SK-N-SH treated with all-trans-retinoic acid at 6 μM for 48 hours (cell line): ENCODE data around the gene ARHGAP1.

Experiments used
- ATAC-seq: fragments of 200-7000 bp; cut with Tn5 transposase; 3 replicates; pipeline ENCODE4 v1.9.1; 2020; ENCODE audit warnings: mild to moderate bottlenecking, moderate library complexity
- ARNTL ChIP-seq: fragments of 450-650 bp; formaldehyde crosslinking; IDR thresholded peaks from 2 replicates; pipeline ENCODE4 v1.5.0; 2020; ENCODE audit warnings: low read depth, mild to moderate bottlenecking, moderate library complexity, borderline replicate concordance
- BACH2 ChIP-seq: fragments of 250-450 bp; sonication (Bioruptor Pico); IDR thresholded peaks from 2 replicates; pipeline ENCODE4 v1.9.0; 2021; ENCODE audit warnings: mild to moderate bottlenecking, borderline replicate concordance
- CSDC2 ChIP-seq: fragments of 250-450 bp; sonication (Bioruptor Pico); IDR thresholded peaks from 2 replicates; pipeline ENCODE4 v1.5.0; 2020; ENCODE audit warnings: mild to moderate bottlenecking, moderate library complexity
- GLIS3 ChIP-seq: fragments of 250-450 bp; sonication (Bioruptor Pico); IDR thresholded peaks from 2 replicates; pipeline ENCODE4 v1.5.0; 2020; ENCODE audit warnings: mild to moderate bottlenecking, moderate library complexity
- ISL1 ChIP-seq: fragments of 250-450 bp; sonication (Bioruptor Pico); IDR thresholded peaks from 2 replicates; pipeline ENCODE4 v2.1.2; 2022; ENCODE audit warnings: mild to moderate bottlenecking, moderate library complexity
- OSR1 ChIP-seq: fragments of 250-450 bp; sonication (Bioruptor Pico); IDR thresholded peaks from 2 replicates; pipeline ENCODE4 v1.8.0; 2022; ENCODE audit warnings: moderate library complexity, mild to moderate bottlenecking, inconsistent platforms
- PPARA ChIP-seq: fragments of 250-450 bp; sonication (Bioruptor Pico); IDR thresholded peaks from 2 replicates; pipeline ENCODE4 v1.5.0; 2020; ENCODE audit warnings: mild to moderate bottlenecking, borderline replicate concordance
- RARB ChIP-seq: fragments of 250-450 bp; sonication (Bioruptor Pico); IDR thresholded peaks from 2 replicates; pipeline ENCODE4 v1.8.0; 2021; ENCODE audit warnings: mild to moderate bottlenecking, moderate library complexity
- SNAI2 ChIP-seq: fragments of 250-450 bp; sonication (Bioruptor Pico); IDR thresholded peaks from 2 replicates; pipeline ENCODE4 v1.5.0; 2020; ENCODE audit warnings: mild to moderate bottlenecking, moderate library complexity
- TCF4 ChIP-seq: fragments of 250-450 bp; sonication (Bioruptor Pico); IDR thresholded peaks from 2 replicates; pipeline ENCODE4 v1.8.0; 2021; ENCODE audit warnings: mild to moderate bottlenecking, moderate library complexity, borderline replicate concordance
- TOX ChIP-seq: fragments of 250-450 bp; sonication (Bioruptor Pico); IDR thresholded peaks from 2 replicates; pipeline ENCODE4 v1.8.0; 2021; ENCODE audit warnings: mild to moderate bottlenecking, moderate library complexity, borderline replicate concordance
- ZC3H10 ChIP-seq: fragments of 250-450 bp; sonication (Bioruptor Pico); IDR thresholded peaks from 2 replicates; pipeline ENCODE4 v1.5.1; 2021; ENCODE audit warnings: mild to moderate bottlenecking, moderate library complexity
- ZFP3 ChIP-seq: fragments of 250-450 bp; sonication (Bioruptor Pico); IDR thresholded peaks from 2 replicates; pipeline ENCODE4 v1.5.0; 2020; ENCODE audit warnings: mild to moderate bottlenecking, moderate library complexity
- ZFP30 ChIP-seq: fragments of 450-650 bp; formaldehyde crosslinking; IDR thresholded peaks from 2 replicates; pipeline ENCODE4 v1.5.0; 2022; ENCODE audit warnings: mild to moderate bottlenecking, moderate library complexity
- ZNF565 ChIP-seq: fragments of 450-650 bp; formaldehyde crosslinking; conservative IDR thresholded peaks from 2 replicates; pipeline ENCODE4 v1.5.0; 2020; ENCODE audit warnings: low read depth, mild to moderate bottlenecking, moderate library complexity
- ZNF70 ChIP-seq: fragments of 450-650 bp; formaldehyde crosslinking; IDR thresholded peaks from 2 replicates; pipeline ENCODE4 v1.5.0; 2020; ENCODE audit warnings: mild to moderate bottlenecking, moderate library complexity
- ZNF8 ChIP-seq: fragments of 450-650 bp; formaldehyde crosslinking; IDR thresholded peaks from 2 replicates; pipeline ENCODE4 v1.5.0; 2020; ENCODE audit warnings: mild to moderate bottlenecking, moderate library complexity
- TF ChIP-seq, protein P1 (sequence below): fragments of 250-450 bp; sonication (Bioruptor Pico); IDR thresholded peaks from 2 replicates; pipeline ENCODE4 v1.5.1; 2021; ENCODE audit warnings: mild to moderate bottlenecking, moderate library complexity
- TF ChIP-seq, protein P2 (sequence below): fragments of 250-450 bp; sonication (Bioruptor Pico); IDR thresholded peaks from 2 replicates; pipeline ENCODE4 v1.5.1; 2020; ENCODE audit warnings: low read depth, mild to moderate bottlenecking, moderate library complexity
- TF ChIP-seq, protein P3 (sequence below): fragments of 250-450 bp; sonication (Bioruptor Pico); IDR thresholded peaks from 2 replicates; pipeline ENCODE4 v1.8.0; 2021; ENCODE audit warnings: low read depth, mild to moderate bottlenecking, moderate library complexity, borderline replicate concordance

ARHGAP1 gene

DNA sequence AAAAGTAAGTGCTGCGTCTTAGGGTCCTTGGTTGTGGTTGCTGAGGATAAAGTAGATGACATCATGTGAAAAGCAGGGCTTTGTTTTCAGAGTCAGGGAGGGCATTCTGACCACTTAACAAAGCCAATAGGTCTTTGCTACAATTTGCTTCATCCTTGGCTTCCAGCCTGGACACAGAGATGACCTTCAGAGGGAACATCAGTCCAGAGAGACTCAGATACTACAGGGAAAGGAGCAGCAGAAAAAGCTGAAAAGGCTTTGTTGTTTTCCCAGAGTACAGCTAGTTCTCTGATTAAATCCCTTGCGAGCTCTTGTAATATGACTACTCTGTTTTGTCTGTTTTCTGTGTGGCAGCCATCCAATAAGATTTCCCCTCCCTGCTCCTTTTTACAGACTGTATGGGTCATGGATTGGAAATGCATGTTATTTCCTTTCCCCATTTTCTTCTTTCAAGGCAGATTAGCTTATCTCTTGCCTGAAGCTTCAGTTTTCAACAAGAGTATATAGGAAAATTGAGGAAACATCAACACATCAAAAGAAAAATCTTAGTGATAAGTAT, 51.2 kb downstream of the ARHGAP1 start:
- peak; percentile 98 for ATAC-seq
- TF ChIP-seq ZFP3 (CRISPR knock-in tag) = 0 out of 2 replicates have a peak, but pooled peaks have one; percentile 66
- TF ChIP-seq TOX (CRISPR knock-in tag) = no peak
- 0 out of 2 replicates have a peak, but pooled peaks have one; percentile 36 for TF ChIP-seq GLIS3
- TF ChIP-seq SNAI2 (CRISPR knock-in tag) = no peak
- peak; percentile 70 for TF ChIP-seq ISL1

DNA sequence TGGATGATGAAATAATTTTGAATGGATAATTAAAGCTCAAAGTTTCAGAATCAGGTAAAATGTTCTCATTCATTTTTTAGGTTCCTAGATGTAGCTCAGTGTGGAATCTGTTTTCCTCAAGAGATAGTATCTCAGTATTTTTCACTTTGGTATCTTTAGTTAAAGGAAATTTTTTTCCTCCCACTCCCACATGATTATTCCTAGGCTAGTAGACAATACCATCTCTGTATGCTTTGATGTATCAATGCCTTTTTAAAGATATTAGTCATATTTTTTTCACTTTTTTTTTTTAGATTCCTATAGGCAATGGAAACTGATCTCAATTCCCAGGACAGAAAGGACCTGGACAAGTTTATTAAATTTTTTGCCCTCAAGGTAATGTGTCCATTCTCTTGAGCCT, 56.4 kb downstream of the ARHGAP1 start:
- ATAC-seq = no peak
- TF ChIP-seq ZC3H10 = no peak
- TF ChIP-seq, all 23 proteins: peak for 0

DNA sequence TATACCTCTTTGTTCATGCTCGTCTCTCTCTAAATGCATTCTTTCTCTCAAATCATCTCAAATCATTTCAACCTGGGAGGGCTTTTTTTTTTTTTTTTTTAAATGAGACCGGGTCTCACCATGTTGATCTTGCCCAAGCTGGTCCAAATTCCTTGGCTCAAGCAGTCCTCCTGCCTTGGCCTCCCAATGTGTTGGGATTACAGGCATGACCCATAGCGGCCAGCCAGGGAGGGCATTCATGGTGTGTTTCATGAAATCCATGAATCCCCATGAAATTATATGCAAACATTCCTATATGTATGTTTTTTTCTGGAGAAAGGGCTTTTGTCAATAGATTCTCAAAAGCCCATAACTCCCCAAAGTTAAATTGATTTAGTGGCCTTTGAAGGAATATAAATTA, 56.9 kb downstream of the ARHGAP1 start:
- TF ChIP-seq, protein P1, sequence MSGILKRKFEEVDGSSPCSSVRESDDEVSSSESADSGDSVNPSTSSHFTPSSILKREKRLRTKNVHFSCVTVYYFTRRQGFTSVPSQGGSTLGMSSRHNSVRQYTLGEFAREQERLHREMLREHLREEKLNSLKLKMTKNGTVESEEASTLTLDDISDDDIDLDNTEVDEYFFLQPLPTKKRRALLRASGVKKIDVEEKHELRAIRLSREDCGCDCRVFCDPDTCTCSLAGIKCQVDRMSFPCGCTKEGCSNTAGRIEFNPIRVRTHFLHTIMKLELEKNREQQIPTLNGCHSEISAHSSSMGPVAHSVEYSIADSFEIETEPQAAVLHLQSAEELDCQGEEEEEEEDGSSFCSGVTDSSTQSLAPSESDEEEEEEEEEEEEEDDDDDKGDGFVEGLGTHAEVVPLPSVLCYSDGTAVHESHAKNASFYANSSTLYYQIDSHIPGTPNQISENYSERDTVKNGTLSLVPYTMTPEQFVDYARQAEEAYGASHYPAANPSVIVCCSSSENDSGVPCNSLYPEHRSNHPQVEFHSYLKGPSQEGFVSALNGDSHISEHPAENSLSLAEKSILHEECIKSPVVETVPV = no peak
- TF ChIP-seq BACH2 (CRISPR knock-in tag) (no peak), ZFP3 (CRISPR knock-in tag) (no peak), SNAI2 (CRISPR knock-in tag) (no peak), ISL1 (no peak), TCF4 (no peak), PPARA (CRISPR knock-in tag) (no peak), ZNF565 (CRISPR knock-in tag) (no peak), RARB (CRISPR knock-in tag) (no peak), ZNF8 (CRISPR knock-in tag) (no peak)
- TF ChIP-seq, protein P2, sequence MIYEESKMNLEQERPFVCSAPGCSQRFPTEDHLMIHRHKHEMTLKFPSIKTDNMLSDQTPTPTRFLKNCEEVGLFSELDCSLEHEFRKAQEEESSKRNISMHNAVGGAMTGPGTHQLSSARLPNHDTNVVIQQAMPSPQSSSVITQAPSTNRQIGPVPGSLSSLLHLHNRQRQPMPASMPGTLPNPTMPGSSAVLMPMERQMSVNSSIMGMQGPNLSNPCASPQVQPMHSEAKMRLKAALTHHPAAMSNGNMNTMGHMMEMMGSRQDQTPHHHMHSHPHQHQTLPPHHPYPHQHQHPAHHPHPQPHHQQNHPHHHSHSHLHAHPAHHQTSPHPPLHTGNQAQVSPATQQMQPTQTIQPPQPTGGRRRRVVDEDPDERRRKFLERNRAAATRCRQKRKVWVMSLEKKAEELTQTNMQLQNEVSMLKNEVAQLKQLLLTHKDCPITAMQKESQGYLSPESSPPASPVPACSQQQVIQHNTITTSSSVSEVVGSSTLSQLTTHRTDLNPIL = no peak
- TF ChIP-seq, protein P3, sequence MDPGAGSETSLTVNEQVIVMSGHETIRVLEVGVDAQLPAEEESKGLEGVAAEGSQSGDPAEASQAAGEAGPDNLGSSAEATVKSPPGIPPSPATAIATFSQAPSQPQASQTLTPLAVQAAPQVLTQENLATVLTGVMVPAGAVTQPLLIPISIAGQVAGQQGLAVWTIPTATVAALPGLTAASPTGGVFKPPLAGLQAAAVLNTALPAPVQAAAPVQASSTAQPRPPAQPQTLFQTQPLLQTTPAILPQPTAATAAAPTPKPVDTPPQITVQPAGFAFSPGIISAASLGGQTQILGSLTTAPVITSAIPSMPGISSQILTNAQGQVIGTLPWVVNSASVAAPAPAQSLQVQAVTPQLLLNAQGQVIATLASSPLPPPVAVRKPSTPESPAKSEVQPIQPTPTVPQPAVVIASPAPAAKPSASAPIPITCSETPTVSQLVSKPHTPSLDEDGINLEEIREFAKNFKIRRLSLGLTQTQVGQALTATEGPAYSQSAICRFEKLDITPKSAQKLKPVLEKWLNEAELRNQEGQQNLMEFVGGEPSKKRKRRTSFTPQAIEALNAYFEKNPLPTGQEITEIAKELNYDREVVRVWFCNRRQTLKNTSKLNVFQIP = no peak
- ATAC-seq = no peak

DNA sequence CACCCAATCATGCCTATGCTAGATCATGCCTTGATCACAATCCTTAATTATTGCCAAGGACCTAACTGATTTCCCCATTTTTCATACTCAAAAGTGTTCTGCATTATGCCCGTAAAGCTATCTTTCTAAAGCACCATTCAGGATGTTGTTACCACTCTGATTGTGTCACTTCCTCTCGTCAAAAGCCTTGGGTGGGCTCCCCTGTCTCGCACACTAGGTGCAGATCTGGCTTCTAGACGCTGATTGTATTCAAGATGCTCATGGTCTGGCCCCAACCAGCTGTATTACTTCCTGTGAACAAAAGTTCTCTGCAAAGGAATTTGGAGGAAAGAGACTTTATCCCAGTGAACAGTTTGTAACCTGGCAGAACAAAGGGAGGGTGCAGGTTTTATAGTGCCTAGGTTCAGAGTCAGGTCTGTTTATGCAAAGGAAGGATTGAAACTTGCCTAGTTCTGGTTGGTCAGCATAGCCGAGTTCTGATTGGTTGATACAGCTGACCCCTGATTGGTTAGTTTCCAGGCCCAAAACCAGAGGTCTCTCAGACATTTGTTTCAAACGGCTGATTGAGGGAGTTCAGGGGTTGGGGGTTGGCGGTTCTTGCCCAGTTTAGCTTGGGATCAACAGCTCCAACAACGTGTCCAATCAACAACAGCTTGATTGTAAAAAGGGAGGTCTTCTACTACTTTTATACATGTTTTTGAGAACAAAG, 57.6 kb downstream of the ARHGAP1 start:
- TF ChIP-seq ZFP30 (CRISPR knock-in tag) (no peak), PPARA (CRISPR knock-in tag) (no peak), SNAI2 (CRISPR knock-in tag) (no peak), ARNTL (no peak), BACH2 (CRISPR knock-in tag) (no peak)
- ATAC-seq = no peak

DNA sequence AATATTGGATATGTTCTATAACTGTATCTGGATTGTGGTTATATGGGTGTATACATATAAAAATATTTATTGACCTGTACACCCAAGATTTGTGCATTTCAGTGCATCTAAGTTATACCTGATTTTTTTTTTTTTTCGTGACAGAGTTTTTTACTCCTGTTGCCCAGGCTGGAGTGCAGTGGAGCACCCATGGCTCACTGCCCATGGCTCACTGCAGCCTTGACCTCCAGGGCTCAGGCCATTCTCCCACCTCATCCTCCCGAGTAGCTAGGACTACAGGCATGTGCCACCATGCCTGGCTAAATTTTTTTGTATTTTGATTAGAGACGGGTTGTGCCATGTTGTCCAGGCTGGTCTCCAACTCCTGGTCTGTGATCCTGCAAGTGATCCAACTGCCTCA, 58.8 kb downstream of the ARHGAP1 start:
- no peak for ATAC-seq
- no peak for TF ChIP-seq RARB (CRISPR knock-in tag)
- no peak for TF ChIP-seq ZNF8 (CRISPR knock-in tag)
- no peak for TF ChIP-seq PPARA (CRISPR knock-in tag)
- TF ChIP-seq, protein P3 = no peak
- TF ChIP-seq OSR1 (CRISPR knock-in tag) = no peak
- TF ChIP-seq TOX (CRISPR knock-in tag) = no peak
- TF ChIP-seq ZNF565 (CRISPR knock-in tag) = no peak
- TF ChIP-seq ISL1 = no peak
- TF ChIP-seq ZNF70 (CRISPR knock-in tag) = no peak
- TF ChIP-seq CSDC2 (CRISPR knock-in tag) = no peak
- no peak for TF ChIP-seq GLIS3
